Nucleus accumbens (tissue), 56 donors: Measurements from ENCODE around the gene TPBG.
"Not testable (repeated sequence)": the region's sequence is repeated elsewhere in the genome, so short reads cannot be mapped to it uniquely, and the experiment has no call there.

Source experiments
- DNase-seq, 56 donors: peaks; one replicate each; lab custom pipeline; 2025; lab: John Stamatoyannopoulos, UW

TPBG gene

DNA sequence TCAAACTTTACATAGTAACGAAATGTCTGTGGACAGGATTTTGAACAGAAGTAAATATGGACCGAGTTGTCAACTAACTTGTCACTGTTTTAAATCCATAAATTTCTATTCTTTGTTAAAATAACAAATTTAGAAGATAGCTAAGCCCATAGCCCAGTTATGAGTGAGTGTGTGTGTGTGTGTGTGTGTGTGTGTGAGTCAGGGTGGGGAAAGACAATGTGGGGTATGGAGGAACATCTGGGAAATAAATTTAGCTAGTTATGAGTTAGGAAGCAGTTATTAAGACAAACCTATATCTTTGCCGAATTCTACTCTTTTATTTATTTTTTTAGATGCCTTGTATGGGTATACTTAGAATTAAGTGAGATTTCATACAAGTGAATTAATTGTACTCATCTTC is 9.0 kb downstream of the TPBG start:
- DNase-seq, result no peak

- no peak for DNase-seq
Observed at GRCh38 chr6:82374516-82374915, 10.9 kb downstream of the TPBG start.

DNA sequence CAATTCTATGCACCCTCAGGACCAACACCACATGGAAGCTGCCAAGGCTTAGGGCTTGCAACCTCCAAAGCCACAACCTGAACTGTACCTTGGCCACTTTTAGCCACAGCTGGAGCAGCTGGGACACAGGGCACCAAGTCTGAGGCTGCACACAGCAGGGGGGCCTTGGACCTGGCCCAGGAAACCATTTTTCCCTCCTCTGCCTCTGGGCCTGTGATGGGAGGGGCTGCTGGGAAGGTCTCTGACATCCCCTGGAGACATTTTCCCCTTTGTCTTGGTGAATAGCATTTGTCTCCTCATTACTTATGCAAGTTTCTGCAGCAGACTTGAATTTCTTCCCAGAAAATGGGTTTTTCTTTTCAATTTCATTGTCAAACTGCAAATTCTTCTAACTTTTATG is 13.0 kb downstream of the TPBG start:
- no peak for DNase-seq

DNA sequence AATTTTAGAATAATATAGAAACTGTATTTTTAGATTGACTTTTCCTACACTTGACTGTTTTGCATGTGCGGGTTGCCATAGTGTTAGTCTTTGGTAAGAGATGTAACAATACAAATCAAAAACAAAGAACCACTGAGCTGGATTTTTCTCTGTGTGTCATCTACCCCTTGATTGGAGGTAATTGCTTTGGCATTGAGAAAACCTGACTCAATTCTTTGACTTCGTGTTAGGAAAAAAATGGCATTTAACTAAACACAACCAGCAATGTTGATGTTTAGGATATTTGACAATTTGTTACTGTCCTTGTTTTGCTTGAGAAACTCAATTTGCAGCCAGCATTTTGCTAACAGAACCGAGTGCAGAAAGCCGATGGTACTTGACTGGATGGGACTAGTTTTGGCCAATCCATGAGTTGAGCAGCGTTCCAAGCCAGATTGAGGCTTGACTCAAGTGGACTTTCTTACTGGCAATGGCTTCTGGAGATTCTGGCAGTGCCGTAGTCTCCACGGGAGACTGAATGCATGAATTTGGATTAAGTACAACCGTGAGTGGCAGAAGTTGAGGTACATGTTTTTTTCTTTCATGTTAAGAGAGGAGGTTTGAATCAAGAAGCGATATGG is 17.1 kb downstream of the TPBG start:
- no peak for DNase-seq

DNA sequence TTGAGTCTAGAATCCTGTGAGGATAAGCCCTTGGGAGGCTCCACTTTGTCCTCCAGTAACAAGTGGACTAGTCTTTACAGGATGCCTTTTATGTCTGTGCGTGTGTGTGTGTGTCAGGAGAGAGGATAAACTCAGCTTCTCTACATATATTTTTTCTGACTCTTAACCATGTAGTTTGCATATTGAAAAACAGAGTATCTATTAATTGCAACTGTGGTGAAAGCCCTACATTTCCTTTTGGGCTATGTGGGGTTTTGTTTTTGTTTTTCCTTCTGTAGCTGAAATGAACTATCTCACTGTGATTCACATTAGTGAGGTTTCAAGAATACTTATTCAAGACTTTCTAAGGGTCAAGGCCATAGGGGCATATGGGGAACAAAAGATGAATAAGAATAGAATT is 17.7 kb downstream of the TPBG start:
- no peak for DNase-seq

- no peak for DNase-seq
Observed at GRCh38 chr6:82385102-82385501, 21.5 kb downstream of the TPBG start.

- DNase-seq, result no peak
Observed at GRCh38 chr6:82385546-82385945, 21.9 kb downstream of the TPBG start.

DNA sequence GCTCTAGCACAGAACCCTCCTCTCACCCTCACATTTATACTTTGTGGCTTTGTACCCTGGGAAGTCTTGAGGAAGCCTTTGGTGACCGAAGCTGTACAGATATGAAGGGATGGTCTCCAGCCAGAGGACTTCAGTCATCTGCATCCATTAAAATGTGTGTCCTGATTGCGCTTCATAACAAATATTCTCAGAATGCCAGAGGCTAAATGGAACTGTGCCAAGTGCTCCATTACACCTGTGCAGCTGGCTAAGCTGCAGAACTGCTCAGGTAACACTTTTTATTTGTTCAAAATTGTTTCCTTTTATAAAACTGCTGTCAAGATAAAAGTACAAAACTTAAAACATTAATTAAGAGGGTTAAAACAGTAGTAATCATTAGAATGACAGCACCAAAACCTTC is 22.3 kb downstream of the TPBG start:
- no peak for DNase-seq

DNA sequence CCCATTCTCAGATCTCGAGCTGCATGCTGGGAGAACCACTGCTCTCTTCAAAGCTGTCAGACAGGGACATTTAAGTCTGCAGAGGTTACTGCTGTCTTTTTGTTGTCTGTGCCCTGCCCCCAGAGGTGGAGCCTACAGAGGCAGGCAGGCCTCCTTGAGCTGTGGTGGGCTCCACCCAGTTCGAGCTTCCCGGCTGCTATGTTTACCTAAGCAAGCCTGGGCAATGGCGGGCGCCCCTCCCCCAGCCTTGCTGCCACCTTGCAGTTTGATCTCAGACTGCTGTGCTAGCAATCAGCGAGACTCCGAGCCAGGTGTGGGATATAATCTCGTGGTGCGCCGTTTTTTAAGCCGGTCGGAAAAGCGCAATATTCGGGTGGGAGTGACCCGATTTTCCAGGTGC is 31.2 kb downstream of the TPBG start:
- not testable (repeated sequence) for DNase-seq

DNA sequence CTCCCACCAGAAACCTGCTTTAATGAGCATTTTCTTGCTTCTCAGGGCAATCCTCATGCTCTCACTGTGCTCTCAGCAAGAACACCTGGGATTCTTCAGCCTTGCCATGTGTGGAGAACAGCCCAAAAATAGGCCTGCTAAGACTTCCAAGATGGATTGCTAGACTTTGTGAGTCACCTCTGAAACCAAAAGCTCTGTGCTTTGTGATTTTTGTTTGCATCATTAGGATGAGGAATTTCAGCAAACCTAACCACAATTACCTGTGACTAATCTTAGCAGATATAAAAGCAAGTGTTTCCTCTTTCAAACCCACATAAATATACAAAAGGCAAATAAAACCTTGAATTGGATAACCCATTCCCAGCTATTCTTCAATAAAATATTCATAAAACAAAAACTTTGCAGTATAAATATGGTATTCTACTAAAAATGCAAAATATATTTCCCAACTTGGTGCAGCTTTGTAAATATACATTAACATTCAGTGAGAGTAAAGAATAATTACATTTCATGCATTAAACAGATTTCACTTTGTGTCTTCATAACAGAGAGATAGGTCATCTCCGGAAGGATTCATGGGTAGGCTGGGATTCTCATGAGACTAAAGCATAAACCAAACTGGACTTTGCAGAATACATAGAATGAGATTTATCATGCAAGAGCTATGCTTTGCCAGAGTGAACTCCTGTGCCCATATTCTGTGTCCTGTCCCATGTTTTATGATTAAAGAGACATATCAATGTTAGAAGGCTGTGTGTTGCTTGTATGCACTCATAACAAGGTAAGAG is 33.5 kb downstream of the TPBG start:
- peak in 6 of 56 donors; percentile 2 to 25 (median 9) for DNase-seq

- DNase-seq, result no peak
Observed at GRCh38 chr6:82397962-82398692, 34.5 kb downstream of the TPBG start.

DNA sequence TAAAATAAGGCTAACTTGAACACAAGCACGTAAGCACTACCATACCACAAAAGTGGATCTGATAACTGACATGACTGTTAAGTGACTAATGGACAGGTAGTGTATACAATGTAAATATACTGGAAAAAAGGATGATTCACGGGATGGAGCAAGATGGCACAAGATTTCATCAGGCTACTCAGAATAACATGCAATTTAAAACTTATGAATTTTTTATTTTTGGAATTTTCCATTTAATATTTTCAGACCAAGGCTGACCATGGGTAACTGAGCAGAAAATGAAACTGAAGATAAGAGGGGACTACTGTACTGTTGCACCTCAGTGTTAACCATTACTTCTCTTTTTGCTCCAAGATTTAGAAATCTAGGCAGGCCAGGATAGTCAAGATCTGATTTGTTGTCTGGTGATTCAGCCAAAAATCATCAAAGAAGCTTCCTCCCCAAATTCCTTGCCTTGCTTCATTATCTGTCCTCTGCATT is 45.4 kb downstream of the TPBG start:
- DNase-seq, result no peak

- no peak for DNase-seq
Observed at GRCh38 chr6:82410151-82410648, 46.6 kb downstream of the TPBG start.

GRCh38 chr6:82413868-82414267 is 50.3 kb downstream of the TPBG start:
- DNase-seq, result no peak

DNA sequence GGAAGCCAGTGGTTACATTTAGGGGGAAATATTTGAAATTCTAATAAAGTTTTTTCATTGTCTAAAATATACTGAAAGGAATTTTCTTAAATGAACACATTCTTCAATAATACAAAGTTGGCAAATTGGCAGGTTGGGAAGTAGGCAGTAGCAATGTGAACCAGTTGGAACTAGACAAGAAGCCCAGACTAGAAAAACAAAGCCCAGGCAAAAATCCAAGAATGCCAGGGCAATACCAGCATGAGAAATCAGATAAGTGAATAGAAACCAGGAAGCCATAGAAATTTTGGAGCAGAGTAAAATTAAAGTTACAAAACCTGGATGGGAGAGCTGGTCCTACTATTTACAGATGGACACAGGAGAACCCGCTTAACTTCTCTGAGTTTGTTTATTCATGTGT is 52.2 kb downstream of the TPBG start:
- no peak for DNase-seq

DNA sequence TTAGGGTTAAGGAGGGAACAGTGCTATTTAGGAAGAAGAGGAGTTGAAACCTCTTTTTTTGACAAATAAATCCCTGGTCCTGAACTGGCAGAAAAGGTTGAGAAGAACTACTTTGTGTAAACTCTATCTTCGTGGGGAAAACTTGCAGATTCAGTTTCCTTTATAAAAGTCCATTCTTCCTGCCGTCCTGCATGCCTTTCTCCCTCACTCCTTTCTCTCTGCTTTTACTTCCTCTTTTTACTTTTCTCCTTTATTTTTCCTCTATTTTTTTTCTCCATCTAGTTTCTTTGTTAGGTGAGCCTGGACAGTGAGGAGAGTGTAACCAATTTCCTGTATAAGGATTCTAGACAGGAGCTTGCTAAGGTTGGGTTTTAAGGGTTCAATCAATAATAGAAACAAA is 52.7 kb downstream of the TPBG start:
- no peak for DNase-seq
